ENCODE results near the gene SSBP4. TPM values are rescaled to one million over a fixed set of nuclear protein-coding genes. Genes with fewer than 3 reads are reported as not detected.

Gene SSBP4
- total RNA-seq, 4 donors from 2014 or later, result 29.9 to 62.9 (median 43.7) TPM

- no peak for DNase-seq (ENCODE audit: low spot score)
- no peak for TF ChIP-seq CTCF (IDR thresholded peaks at IDR 0.05)
Observed at GRCh38 chr19:18439910-18440237, 20.7 kb downstream of the SSBP4 start.

GRCh38 chr19:18440415-18440877, 21.2 kb downstream of the SSBP4 start:
- ATAC-seq (ENCODE audit: low FRiP score) (no peak), DNase-seq (ENCODE audit: low spot score) (no peak)
- TF ChIP-seq CTCF (IDR thresholded peaks at IDR 0.05), result no peak

More at GRCh38 chr19:18439910-18440237, 20.7 kb downstream of the SSBP4 start:
- ATAC-seq (ENCODE audit: low FRiP score), result no peak

GRCh38 chr19:18440936-18441803, 22.0 kb downstream of the SSBP4 start:
- no peak for TF ChIP-seq CTCF (IDR thresholded peaks at IDR 0.05)
- ATAC-seq (ENCODE audit: low FRiP score) (no peak), DNase-seq (ENCODE audit: low spot score) (no peak)

GRCh38 chr19:18441804-18442788, 22.9 kb downstream of the SSBP4 start:
- no peak for DNase-seq (ENCODE audit: low spot score)
- no peak for ATAC-seq (ENCODE audit: low FRiP score)
- no peak for TF ChIP-seq CTCF (IDR thresholded peaks at IDR 0.05)

- no peak for TF ChIP-seq CTCF (IDR thresholded peaks at IDR 0.05)
- DNase-seq (ENCODE audit: low spot score) (no peak), ATAC-seq (ENCODE audit: low FRiP score) (no peak)
Observed at GRCh38 chr19:18442941-18443340, 23.7 kb downstream of the SSBP4 start.

GRCh38 chr19:18443406-18443805, 24.2 kb downstream of the SSBP4 start:
- DNase-seq (ENCODE audit: low spot score) (no peak), ATAC-seq (ENCODE audit: low FRiP score) (no peak)
- no peak for TF ChIP-seq CTCF (IDR thresholded peaks at IDR 0.05)

Data from omental fat pad (tissue), 4 donors.